Measurements from ENCODE around the gene CLMP.
"Not testable (repeated sequence)": the region's sequence is repeated elsewhere in the genome, so short reads cannot be mapped to it uniquely, and the experiment has no call there.

CLMP gene

DNA sequence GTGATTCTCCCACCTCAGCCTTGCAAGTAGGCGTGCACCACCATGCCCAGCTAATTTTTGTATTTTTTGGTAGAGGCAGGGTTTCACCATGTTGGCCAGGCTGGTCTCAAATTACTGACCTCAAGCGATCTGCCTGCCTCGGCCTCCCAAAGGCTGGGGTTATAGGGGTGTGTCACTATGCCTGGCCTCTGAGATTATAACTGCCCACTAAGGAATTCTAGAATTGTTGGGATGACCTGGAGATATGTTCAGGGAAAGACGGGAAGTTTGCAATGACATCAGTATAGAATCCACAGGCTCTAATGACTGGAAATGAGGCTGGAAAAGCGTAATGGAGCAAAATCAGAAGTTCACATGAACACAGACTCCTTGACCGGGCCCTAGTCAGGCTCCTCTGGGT, 62.2 kb downstream of the CLMP start:
- no peak overlapping the region for H3K27ac ChIP-seq (replicated peaks)
- DNase-seq (ENCODE audit: low read depth in 1 of 2, low spot score in 1 of 2), result no peak
- TF ChIP-seq GABPA (IDR thresholded peaks at IDR 0.05; ENCODE audit: low read depth) (no peak), POLR2AphosphoS5 (IDR thresholded peaks at IDR 0.05; ENCODE audit: low read depth) (no peak), SPI1 (IDR thresholded peaks at IDR 0.05; ENCODE audit: borderline replicate concordance, low read depth) (no peak)
- TF ChIP-seq, protein P1, sequence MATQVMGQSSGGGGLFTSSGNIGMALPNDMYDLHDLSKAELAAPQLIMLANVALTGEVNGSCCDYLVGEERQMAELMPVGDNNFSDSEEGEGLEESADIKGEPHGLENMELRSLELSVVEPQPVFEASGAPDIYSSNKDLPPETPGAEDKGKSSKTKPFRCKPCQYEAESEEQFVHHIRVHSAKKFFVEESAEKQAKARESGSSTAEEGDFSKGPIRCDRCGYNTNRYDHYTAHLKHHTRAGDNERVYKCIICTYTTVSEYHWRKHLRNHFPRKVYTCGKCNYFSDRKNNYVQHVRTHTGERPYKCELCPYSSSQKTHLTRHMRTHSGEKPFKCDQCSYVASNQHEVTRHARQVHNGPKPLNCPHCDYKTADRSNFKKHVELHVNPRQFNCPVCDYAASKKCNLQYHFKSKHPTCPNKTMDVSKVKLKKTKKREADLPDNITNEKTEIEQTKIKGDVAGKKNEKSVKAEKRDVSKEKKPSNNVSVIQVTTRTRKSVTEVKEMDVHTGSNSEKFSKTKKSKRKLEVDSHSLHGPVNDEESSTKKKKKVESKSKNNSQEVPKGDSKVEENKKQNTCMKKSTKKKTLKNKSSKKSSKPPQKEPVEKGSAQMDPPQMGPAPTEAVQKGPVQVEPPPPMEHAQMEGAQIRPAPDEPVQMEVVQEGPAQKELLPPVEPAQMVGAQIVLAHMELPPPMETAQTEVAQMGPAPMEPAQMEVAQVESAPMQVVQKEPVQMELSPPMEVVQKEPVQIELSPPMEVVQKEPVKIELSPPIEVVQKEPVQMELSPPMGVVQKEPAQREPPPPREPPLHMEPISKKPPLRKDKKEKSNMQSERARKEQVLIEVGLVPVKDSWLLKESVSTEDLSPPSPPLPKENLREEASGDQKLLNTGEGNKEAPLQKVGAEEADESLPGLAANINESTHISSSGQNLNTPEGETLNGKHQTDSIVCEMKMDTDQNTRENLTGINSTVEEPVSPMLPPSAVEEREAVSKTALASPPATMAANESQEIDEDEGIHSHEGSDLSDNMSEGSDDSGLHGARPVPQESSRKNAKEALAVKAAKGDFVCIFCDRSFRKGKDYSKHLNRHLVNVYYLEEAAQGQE (IDR thresholded peaks at IDR 0.05; ENCODE audit: insufficient replicate concordance, low read depth), result no peak
- TF ChIP-seq, protein P2, sequence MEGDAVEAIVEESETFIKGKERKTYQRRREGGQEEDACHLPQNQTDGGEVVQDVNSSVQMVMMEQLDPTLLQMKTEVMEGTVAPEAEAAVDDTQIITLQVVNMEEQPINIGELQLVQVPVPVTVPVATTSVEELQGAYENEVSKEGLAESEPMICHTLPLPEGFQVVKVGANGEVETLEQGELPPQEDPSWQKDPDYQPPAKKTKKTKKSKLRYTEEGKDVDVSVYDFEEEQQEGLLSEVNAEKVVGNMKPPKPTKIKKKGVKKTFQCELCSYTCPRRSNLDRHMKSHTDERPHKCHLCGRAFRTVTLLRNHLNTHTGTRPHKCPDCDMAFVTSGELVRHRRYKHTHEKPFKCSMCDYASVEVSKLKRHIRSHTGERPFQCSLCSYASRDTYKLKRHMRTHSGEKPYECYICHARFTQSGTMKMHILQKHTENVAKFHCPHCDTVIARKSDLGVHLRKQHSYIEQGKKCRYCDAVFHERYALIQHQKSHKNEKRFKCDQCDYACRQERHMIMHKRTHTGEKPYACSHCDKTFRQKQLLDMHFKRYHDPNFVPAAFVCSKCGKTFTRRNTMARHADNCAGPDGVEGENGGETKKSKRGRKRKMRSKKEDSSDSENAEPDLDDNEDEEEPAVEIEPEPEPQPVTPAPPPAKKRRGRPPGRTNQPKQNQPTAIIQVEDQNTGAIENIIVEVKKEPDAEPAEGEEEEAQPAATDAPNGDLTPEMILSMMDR (IDR thresholded peaks at IDR 0.05; ENCODE audit: insufficient read depth, low read length), result no peak
- H3K4me3 ChIP-seq (replicated peaks; ENCODE audit: insufficient read depth, low read length), result no peak overlapping the region
- no peaks in the 10 kb centered on the region for H3K27me3 ChIP-seq (ENCODE audit: insufficient read depth, poor library complexity, severe bottlenecking)

DNA sequence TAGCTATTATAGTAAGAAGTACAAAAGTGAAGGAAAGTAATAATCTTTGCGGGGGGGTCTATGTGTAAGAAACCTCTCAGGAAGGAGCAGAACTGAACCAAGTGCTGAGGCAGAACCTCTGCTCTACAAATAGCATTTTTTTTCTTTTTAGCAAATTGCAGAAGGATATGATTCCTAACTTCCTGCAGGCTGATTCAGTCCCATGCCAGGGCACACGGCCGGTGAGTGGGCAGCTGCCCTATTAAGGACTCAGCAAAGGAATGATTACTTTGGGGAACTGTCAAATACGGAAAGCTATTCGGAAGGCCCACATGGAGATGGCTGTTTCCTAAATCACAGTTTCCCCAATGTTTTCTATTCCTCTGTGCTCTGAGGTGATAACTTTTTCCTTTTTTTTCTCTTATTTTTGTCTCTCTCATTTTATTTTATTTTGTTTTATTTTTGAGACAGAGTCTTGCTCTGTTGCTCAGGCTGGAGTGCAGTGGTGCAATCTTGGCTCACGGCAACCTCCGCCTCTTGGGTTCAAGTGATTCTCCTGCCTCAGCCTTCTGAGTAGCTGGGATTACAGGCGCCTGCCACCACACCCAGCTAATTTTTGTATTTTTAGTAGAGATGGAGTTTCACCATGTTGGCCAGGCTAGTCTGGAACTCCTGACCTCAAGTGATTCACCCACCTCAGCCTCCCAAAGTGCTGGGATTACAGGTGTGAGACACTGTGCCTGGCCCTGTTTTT, 62.8 kb downstream of the CLMP start:
- not testable (repeated sequence) for H3K27me3 ChIP-seq (ENCODE audit: insufficient read depth, poor library complexity, severe bottlenecking); H3K27ac ChIP-seq (replicated peaks); DNase-seq (ENCODE audit: low read depth in 1 of 2, low spot score in 1 of 2); H3K4me3 ChIP-seq (replicated peaks; ENCODE audit: insufficient read depth, low read length)

DNA sequence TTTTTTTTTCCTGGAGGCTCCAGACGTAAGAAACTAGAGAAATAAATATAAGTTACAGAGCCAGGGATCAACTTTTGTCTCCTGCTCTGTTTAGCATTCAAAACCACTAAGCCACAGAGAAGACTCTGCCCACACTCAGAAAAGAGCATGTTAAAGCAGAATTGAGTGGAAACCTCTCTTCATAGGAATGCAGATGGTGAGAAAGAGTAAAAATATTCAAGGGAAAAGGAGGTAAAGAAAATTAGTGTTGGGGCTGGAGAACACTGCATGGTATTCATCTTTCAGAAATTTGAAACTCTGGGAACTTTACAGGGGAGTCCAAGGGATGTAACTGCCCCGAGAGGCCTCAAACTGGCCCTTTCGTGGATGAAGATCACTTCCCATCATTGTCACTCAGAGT, 65.1 kb downstream of the CLMP start:
- Histone ChIP-seq H3K27ac (replicated peaks) (no peak overlapping the region), H3K4me3 (replicated peaks; ENCODE audit: insufficient read depth, low read length) (no peak overlapping the region), H3K27me3 (ENCODE audit: insufficient read depth, poor library complexity, severe bottlenecking) (no peaks in the 10 kb centered on the region)
- DNase-seq (ENCODE audit: low read depth in 1 of 2, low spot score in 1 of 2), result no peak
- TF ChIP-seq SPI1 (IDR thresholded peaks at IDR 0.05; ENCODE audit: borderline replicate concordance, low read depth) (no peak), POLR2AphosphoS5 (IDR thresholded peaks at IDR 0.05; ENCODE audit: low read depth) (no peak)

DNA sequence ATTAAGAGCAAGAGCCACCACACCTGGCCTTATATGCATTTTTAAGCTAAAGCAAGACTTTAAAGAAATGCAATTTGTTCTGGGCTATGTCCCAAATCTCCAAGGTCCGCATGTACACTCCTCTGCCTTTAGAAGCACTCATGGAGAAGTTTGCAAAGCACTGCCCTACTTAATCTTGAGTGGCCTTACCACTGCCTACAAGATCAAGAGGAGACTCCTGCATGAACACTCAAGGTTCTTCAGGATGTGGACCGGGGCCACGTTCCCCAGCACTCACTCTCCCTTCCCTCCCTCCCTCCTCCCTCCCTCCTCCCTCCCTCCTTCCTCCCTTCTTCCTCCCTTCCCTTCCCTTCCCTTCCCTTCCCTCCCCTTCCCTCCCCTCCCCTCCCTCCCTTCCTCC, 69.9 kb downstream of the CLMP start:
- TF ChIP-seq POLR2AphosphoS5 (IDR thresholded peaks at IDR 0.05; ENCODE audit: low read depth) (no peak), SPI1 (IDR thresholded peaks at IDR 0.05; ENCODE audit: borderline replicate concordance, low read depth) (no peak), GABPA (IDR thresholded peaks at IDR 0.05; ENCODE audit: low read depth) (no peak)
- TF ChIP-seq, protein P2 (IDR thresholded peaks at IDR 0.05; ENCODE audit: insufficient read depth, low read length), result no peak
- TF ChIP-seq, protein P1 (IDR thresholded peaks at IDR 0.05; ENCODE audit: insufficient replicate concordance, low read depth), result no peak
- no peak for DNase-seq (ENCODE audit: low read depth in 1 of 2, low spot score in 1 of 2)
- Histone ChIP-seq H3K27ac (replicated peaks) (no peak overlapping the region), H3K27me3 (ENCODE audit: insufficient read depth, poor library complexity, severe bottlenecking) (no peaks in the 10 kb centered on the region), H3K4me3 (replicated peaks; ENCODE audit: insufficient read depth, low read length) (no peak overlapping the region)

DNA sequence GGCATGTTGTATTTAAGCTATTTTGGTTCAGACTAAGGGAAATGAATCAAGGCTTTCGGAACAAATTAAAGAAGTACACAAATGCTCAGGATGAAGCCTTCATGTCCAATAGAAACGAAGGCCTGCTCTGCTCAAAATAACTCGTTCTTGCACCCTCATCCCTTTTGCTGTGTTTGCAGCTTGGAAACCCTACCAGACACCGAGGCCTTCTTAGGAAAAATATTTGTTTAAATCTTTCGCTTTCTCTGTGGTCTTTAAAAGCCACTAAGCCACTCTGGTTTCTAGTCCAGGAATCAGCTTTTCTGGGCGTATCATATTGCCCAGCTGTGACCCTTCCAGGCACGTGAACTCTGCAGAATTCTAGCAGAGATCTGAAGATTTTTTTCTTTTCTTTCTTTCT, 72.2 kb downstream of the CLMP start:
- Histone ChIP-seq H3K4me3 (replicated peaks; ENCODE audit: insufficient read depth, low read length) (no peak overlapping the region), H3K27ac (replicated peaks) (no peak overlapping the region), H3K27me3 (ENCODE audit: insufficient read depth, poor library complexity, severe bottlenecking) (no peaks in the 10 kb centered on the region)
- no peak for DNase-seq (ENCODE audit: low read depth in 1 of 2, low spot score in 1 of 2)
- TF ChIP-seq, protein P1 (IDR thresholded peaks at IDR 0.05; ENCODE audit: insufficient replicate concordance, low read depth), result no peak
- no peak for TF ChIP-seq GABPA (IDR thresholded peaks at IDR 0.05; ENCODE audit: low read depth)
- TF ChIP-seq, protein P2 (IDR thresholded peaks at IDR 0.05; ENCODE audit: insufficient read depth, low read length), result no peak
- TF ChIP-seq POLR2AphosphoS5 (IDR thresholded peaks at IDR 0.05; ENCODE audit: low read depth), result no peak
- no peak for TF ChIP-seq SPI1 (IDR thresholded peaks at IDR 0.05; ENCODE audit: borderline replicate concordance, low read depth)
